BJ (cell line): ENCODE results near the gene CYP2W1. TPM values are rescaled to one million over a fixed set of nuclear protein-coding genes. Genes with fewer than 3 reads are reported as not detected.

Experiments
- CTCF ChIA-PET: fragments of 350-600 bp; formaldehyde crosslinking; extraction: SDS; loops from one replicate; lab custom pipeline; 2021; ENCODE audit warnings: antibody characterized with exemption, inconsistent platforms; lab: Yijun Ruan, JAX
- POLR2A ChIA-PET: fragments of 300-600 bp; sonication (Branson Sonifier 250); formaldehyde crosslinking; extraction: SDS; loops from one replicate; lab custom pipeline; 2021; ENCODE audit warnings: antibody characterized with exemption; lab: Charles Lee
- DNase-seq: peaks from one replicate; pipeline ENCODE4 v3.0.0-alpha.2; 2011; ENCODE audit warnings: low read depth
- H3K27me3 ChIP-seq: 2 replicates; pipeline ENCODE4 v1.6.0; 2011; ENCODE audit warnings: low read length; ENCODE audit not compliant: control insufficient read depth, insufficient read depth
- H3K36me3 ChIP-seq: 2 replicates; pipeline ENCODE4 v1.5.1; 2011; ENCODE audit warnings: low read length; ENCODE audit not compliant: control insufficient read depth, insufficient read depth
- H3K4me3 ChIP-seq: 2 replicates; pipeline ENCODE4 v1.5.1; 2011; ENCODE audit warnings: low read depth, mild to moderate bottlenecking, control low read depth, low read length
- polyA plus RNA-seq: library from polyadenylated mRNA; depleted of rRNA; stranded (reverse); fragments of >200 nt; gene quantifications from 2 replicates; pipeline ENCODE4 v1.2.3, GENCODE V29; 2011
- TF ChIP-seq, protein P1 (sequence below): IDR thresholded peaks from 2 replicates; pipeline ENCODE4 v1.5.1; 2011; ENCODE audit warnings: low read depth, mild to moderate bottlenecking, control low read depth, inconsistent platforms, low read length, moderate library complexity; ENCODE audit not compliant: insufficient read depth

The CYP2W1 gene
- polyA plus RNA-seq, 1 experiment = not detected

DNA sequence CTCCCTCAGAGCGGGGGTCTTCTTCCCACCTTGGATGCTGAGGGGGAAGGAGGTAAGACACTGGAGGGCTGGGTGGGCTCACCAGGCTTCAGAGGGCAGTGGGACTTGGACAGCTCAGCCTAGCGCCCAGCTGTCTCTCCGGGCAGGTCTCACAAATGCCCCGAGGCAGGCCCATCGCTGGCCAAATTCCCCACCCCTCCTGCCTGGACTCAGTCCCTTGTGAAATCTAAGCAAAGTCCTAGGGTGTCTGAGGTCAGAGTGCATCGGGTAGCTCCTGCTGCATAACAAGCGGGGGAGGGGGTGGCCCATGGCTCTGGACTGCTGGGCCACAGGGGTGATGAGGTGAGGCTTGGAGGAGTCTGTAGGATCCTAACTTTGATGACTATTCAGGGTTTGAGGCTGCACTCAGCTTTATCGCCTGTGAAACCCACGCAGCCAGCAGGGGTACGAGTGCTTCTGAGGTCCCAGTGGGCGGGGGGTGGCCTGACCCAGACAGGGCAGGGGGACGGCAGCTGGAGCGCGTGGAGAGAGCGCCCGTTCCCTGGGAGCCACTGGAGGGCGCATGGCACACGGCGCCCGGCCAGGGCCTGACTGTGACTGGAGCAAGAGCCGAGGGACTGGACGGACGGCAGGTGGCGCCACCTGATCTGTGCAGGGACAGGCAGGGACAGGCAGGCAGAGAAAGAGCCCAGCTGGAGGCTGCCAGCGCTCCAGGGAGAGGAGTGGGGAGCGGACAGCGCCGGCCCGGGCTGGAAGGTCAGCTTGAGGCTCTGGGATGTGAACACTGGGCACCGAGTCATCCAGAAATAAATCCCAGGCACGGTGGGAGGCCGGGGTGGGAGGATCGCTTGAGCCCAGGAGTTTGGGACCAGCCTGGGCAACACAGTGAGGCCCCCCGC is 10.0 kb downstream of the CYP2W1 start:
- peaks cover 4% of the 10 kb centered on the region; the same call in 1 of the 2 replicates for H3K36me3 ChIP-seq
- no peaks in the 10 kb centered on the region for H3K27me3 ChIP-seq
- POLR2A ChIA-PET = no interaction called here
- TF ChIP-seq, protein P1, sequence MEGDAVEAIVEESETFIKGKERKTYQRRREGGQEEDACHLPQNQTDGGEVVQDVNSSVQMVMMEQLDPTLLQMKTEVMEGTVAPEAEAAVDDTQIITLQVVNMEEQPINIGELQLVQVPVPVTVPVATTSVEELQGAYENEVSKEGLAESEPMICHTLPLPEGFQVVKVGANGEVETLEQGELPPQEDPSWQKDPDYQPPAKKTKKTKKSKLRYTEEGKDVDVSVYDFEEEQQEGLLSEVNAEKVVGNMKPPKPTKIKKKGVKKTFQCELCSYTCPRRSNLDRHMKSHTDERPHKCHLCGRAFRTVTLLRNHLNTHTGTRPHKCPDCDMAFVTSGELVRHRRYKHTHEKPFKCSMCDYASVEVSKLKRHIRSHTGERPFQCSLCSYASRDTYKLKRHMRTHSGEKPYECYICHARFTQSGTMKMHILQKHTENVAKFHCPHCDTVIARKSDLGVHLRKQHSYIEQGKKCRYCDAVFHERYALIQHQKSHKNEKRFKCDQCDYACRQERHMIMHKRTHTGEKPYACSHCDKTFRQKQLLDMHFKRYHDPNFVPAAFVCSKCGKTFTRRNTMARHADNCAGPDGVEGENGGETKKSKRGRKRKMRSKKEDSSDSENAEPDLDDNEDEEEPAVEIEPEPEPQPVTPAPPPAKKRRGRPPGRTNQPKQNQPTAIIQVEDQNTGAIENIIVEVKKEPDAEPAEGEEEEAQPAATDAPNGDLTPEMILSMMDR = peak; percentile 100
- DNase-seq = peak; percentile 45
- CTCF ChIA-PET = interaction anchor here (0.6 to 10.0 kb wide), 54 partner anchors 8 to 402 kb away, joined by 3 to 367 read pairs (median 7); partner anchors contain the start of genes COX19, CYP2W1, GPER1 and GPR146
- no peak overlapping the region for H3K4me3 ChIP-seq

DNA sequence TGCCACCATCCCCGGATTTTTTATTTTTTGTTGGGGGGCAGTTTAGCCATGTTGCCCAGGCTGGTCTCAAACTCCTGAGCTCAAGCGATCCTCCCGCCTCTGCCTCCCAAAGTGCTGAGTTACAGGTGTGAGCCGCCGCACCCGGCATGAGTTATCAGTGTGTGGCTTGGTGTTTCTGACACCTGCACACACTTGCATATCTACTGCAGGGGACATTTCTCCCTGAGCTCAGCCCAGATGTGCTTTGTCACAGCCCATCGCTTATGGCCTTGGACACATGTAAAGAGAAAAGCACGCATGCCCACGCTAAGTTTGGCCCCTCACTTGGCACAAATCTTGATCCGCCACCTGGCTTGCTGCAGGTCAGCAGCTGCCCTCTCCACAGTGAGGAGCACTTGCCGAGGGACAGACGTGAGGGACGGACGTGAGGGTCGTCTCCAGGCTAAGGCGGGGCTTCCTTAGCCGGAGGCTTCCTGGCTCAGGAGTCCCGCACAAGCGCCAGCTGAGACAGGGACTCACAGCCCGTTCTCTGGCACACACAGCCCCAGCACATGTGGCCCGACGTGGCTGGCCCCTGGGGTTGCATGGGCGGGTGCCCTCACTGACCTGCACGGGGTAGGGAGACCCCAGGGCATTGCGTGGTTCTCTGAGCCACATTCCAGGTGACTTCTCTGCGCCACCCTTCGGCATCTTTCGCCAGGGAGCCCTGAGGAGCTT is 11.8 kb downstream of the CYP2W1 start:
- DNase-seq = no peak
- TF ChIP-seq, protein P1 = no peak
- Histone ChIP-seq H3K4me3 (no peak overlapping the region), H3K36me3 (peaks cover 7% of the 10 kb centered on the region), H3K27me3 (no peaks in the 10 kb centered on the region)
- ChIA-PET POLR2A (no interaction called here), CTCF (interaction anchor here (1.5 to 10.0 kb wide), 12 partner anchors 10 to 189 kb away, joined by 3 to 367 read pairs (median 38); partner anchors contain the start of genes COX19, GPER1 and GPR146)

DNA sequence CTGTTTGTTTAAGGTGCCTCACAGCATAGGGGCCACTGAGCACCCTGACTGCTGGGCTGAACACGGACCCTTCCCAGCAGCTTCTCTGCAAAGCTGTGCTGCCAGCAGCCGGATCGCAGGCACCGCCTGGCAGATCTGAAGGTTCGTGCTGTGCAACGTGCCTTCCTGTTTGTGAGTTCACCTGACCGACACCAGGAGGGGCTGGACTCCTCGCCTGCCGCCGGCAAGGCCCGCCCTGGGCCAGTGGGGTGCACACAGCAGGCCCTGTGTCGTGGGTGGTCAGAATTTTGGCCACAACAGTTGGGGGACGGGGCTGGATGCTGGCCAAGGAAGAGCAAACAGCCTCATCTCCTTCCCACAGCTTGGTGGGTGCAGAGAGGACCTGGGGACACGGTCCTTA is 12.6 kb downstream of the CYP2W1 start:
- DNase-seq = no peak
- ChIA-PET POLR2A (no interaction called here), CTCF (interaction anchor here (1.5 to 10.0 kb wide), 8 partner anchors 47 to 188 kb away, joined by 3 to 367 read pairs (median 24); partner anchors contain the start of genes GPER1 and GPR146)
- Histone ChIP-seq H3K36me3 (peaks cover 10% of the 10 kb centered on the region), H3K4me3 (no peak overlapping the region), H3K27me3 (no peaks in the 10 kb centered on the region)
- TF ChIP-seq, protein P1 = no peak

DNA sequence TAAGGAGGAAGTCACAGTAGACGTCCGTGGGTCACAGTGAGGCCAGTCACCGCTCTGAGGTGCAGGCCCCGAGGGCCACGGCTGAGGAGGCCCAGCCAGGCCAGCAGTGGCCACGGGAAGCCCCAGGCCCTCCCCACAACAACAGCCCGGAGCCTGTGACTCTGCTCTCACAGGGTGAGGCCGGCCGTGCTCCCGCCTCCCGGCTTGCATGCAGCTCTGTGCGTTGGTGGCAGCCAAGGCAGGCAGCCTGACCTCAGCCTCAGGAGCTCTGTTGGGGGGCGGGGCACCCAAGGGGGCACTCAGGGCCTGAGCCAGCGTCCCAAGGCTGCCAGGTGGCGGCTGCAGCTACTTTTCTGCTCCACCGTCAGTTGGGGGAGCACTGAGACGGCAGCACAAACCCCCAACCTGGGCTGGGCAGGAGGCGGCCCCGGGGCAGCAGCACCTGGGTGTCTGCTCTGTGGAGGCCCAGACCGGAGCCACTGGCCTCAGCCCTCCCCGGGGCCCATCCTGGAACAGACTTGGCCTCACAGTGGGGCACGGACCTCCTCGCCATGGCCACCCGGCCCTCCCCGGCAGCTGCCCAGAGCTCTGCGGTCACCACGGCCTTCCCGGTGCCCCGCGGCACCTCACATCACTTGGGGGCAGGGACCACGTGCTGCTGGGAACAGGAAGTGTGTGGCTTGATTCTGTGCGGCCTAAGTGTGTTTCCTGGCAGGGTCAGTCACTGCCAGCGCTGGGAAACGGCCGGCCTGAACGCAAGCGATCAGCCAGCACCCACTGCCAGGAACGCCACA is 13.3 kb downstream of the CYP2W1 start:
- Histone ChIP-seq H3K36me3 (peaks cover 12% of the 10 kb centered on the region), H3K4me3 (no peak overlapping the region), H3K27me3 (no peaks in the 10 kb centered on the region)
- ChIA-PET POLR2A (no interaction called here), CTCF (interaction anchor here (1.6 to 10.0 kb wide), 4 partner anchors 64 to 180 kb away, joined by 4 to 367 read pairs (median 24); partner anchors contain the start of gene GPER1)
- no peak for DNase-seq
- TF ChIP-seq, protein P1 = no peak
